ENCODE data around the gene HJV.
A peak's percentile ranks its signal among the peaks of the same experiment; 100 is the strongest.

Gene HJV

DNA sequence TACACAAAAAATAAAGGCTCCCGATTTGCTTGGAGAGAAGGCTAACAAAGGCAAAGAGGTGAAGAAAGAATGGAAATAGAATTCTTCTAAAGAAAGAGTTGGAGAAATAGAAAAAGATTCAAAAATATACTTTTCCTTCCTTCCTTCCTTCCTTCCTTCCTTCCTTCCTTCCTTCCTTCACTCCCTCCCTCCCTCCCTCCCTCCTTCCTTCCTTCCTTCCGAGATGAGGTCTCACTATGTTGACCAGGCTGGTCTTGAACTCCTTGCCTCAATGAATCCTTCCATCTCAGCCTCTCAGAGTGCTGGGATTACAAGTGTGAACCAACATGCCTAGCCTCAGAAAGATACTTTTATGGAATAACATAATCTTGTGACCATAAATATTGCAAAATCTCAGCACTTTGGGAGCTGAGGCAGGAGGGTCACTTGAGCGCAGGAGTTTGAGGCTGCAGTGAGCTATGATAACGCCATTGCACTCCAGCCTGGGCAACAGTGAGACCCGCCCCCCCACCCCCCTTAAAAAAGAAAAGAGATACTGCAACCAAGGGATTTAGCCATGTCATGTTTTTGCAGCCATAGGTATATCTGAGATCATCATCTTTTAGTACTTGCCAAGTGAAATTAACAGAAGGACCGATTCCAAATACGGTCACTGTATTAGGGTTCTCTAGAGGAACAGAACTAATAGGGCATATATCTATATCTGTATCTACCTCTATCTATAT, 1.0 kb upstream of the HJV start:
- DNase-seq (ENCODE audit: insufficient read length, low spot score), result no peak
- no peak for FAIRE-seq

DNA sequence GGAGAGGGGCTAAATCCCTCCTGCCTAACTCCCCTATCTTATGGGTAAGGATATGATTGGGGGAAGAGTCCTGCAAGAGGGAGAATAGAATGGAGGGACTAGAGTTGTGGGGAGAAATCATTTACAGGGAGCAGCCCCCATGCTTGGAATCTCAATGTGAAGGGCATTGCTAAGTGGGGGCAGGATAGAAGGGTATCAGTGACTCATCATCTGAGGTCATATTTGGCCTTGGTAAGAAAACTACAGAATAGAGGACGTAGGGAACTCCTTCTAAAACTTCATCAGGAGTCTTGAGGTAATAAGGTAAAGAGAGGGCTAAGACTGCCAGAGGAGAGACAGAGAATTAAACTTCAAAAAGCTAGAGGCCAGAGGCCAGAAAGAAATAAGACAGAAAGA, 487 bp downstream of the HJV start:
- FAIRE-seq, result no peak
- no peak for DNase-seq (ENCODE audit: insufficient read length, low spot score)

DNA sequence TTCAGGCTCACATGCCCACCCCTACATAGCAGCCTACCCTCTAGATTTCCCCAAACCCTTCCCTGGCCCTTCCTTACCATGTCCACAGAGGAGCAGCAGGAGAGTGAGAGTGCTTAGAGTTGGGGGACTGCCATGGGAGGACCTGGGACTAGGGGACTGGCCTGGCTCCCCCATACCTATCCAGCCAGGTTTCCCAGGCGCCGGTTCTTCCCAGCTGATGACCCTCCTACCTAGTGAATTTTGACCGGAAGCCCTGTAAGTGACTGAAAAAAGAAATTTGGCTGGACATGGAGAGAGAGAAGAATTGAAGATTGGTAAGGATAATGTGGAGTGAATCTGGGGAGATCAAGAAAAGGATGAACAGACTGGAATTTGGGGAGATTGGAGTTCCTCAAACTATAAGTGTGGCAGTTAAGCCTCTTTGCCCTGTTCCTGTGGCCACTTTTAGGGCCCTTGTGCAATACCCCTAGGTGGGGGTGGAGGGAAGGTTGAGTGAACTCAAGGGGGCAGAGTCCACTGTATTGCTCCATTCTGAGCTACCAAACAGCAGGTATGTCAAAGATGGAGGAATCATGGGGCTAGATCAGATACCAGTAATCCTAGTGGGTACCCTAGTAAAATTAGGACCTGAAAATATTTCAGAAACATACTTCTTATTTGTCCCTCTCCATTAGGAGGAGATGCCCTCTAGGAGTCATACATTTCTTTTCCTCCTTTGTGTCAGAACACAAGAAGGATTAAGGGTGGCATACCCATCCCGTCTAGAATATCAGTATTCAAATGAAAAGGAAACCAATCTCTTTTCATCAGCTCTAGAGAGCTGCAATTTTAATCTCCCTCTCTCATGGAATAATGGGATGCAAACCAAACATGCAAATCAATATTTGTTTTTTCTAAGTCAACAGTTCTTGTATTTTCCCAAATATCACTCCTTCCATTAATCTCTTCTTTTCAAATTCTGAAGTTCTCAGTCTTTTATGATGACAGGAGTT, 1.2 kb downstream of the HJV start:
- no peak for FAIRE-seq
- DNase-seq (ENCODE audit: insufficient read length, low spot score), result no peak

DNA sequence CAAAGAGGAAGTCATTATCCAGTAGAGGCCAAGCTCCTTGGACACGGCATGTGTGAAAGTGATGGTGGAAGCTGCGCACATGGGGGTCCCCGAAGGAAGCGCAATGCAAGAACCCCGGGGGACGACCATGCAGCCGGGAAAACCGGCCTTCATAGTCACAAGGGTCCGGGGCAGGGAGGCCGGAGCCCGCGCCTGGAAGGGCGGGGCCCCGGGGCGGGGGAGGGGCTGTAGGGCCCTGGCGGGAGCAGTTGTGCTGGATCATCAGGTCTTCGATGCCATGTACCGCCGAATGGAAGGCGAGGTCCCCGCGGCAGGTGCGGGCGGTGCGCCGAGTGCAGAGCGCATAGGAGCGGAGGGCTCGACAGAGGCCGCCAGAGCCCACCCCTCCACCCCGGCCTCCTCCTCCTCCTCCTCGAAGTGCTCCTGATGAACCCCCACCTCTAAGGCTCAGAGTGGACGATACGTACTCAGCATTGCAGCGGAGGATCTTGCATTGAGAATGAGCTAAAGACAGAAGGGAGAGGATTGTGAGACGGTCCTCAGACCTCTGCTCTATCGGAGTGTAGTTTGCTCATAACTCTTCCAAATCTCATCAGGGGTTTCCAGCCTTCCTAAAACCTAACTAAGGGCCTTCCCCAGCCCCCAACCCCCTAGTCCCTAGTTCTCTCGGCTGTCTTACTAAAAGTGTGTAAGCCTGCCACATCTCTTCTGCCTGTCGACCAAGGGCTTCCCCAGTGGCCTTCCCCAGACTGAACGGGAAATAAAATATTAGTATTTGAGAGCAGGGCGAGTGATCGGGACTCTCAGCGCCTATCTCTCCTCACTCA, 2.1 kb downstream of the HJV start:
- FAIRE-seq, result no peak

DNA sequence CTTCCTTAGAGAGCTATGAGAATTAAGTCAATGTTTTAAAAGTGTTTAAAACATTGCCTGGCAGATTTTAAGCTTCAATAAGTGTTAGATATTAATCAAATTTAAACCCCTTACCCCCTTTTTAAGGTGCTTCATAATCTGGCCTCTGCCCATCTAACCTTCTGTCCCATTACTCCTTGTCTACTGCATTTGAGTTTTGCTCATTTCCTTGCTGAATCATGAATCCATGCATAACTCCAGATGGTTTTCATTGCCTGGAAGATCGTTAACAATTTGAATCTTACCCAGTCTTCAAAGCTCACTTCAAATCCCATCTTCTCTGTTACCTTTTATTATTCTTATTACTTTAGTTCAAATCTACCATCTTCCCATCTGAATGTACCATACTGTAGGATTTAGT, 4.6 kb downstream of the HJV start:
- no peak for DNase-seq (ENCODE audit: insufficient read length, low spot score)
- FAIRE-seq, result no peak

More for the DNA sequence above, 2.1 kb downstream of the HJV start:
- no peak for DNase-seq (ENCODE audit: insufficient read length, low spot score)

DNA sequence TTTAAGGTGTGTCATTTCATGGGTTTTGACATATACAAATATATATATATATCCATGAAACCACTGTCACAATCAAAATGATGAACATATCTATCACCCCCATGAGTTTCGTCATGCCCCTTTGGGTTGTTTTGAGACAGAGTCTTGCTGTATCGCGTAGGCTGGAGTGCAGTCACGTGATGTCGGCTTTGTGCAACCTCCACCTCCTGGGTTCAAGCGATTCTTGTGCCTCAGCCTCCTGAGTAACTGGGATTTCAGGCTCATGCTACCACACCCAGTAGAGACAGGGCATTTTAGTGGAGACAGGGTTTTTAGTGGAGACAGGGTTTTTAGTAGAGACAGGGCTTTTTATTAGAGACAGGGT, 8.0 kb downstream of the HJV start:
- no peak for DNase-seq (ENCODE audit: insufficient read length, low spot score)

DNA sequence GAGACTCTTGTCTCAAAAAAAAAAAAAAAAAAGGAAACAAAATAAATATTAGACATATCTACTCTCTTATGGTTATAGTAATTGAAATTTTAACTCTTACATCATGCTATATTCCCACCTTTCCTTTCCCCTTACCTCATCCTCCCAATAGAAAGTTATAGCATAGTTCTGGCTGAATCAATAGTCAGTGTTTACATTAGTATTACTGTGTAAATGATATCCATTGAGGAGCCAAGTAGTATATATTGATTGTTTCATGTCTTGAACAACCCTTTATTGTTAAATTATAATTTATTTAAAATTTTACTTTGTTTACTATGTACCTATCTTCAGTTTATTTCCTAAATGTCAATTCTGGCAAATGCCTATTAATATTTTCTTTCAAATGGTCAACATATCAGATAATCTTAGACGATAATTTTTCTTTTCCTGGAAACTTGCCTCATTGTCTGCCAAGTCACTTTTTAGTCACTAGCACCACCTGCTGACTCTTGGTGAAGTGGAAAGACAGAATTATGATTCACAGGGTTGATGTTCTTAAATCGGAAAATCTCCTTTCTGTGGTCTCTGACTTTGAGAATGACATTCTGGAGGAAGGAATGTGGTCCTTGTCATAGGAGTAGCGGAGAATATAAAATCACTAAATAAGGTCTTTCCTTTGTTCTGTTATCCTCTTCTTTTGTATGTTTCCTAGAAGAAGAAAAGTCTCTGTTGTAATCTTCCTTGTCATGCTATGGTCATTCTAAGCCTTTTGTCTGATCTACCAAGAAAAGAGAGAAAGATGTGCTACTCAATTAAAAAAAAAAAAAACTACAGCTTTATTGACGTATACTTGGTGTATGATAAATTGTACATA, 8.6 kb downstream of the HJV start:
- peak; percentile 65 for DNase-seq (ENCODE audit: insufficient read length, low spot score)
- FAIRE-seq, result no peak

More for the DNA sequence above, 8.0 kb downstream of the HJV start:
- no peak for FAIRE-seq

DNA sequence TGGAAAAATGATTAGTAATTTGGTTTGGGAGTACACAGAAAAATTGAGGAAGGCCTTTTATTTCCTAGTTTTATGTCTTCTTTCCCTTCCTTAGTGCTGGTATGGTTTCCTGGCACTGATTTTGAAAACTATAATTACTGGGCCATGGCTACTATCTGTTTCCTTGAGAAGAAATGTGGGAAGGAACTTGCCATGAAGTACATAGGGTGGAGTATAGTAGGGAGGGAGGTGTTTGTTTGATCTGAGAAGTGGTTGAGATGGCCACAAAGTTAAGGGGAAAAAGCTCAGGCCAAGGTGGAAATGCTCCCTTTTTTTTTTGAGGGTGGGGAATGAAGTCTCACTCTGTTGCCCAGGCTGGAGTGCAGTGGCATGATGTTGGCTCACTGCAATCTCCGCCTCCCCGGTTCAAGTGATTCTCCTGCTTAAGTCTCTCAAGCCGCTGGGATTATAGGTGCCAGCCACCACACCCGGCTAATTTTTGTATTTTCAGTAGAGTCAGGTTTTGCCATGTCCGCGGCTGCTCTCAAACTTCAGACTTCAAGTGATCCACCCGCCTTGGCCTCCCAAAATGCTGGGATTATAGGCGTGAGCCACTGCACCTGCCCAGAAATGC, 11.3 kb downstream of the HJV start:
- FAIRE-seq, result no peak
- no peak for DNase-seq (ENCODE audit: insufficient read length, low spot score)

DNA sequence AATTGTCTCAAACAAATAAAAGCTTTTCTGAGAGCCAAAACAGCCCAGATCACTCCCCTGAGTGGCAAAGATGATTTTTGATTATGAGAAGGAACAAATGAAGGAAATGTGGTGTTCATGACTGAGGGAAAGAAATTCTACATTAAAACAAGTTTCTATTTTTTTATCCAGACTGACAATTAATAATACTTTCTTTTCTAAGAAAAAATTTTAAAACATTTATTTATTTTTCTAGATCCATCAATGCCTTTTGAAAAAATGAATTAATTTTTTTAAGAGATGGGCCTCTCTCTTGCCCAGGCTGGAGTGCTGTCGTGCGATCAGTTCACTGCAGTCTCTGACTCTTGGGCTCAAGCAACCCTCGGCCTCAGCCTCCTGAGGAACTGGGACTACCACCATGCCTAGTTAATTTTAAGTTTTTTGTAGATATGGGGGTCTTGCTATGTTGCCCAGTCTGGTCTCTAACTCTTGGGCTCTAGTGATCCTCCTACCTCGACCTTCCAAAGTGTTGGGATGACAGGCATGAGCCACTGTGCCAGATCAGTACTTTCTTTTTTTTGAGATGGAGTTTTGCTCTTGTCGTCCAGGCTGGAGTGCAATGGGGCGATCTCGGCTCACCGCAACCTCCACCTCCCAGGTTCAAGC, 13.9 kb downstream of the HJV start:
- no peak for FAIRE-seq

DNA sequence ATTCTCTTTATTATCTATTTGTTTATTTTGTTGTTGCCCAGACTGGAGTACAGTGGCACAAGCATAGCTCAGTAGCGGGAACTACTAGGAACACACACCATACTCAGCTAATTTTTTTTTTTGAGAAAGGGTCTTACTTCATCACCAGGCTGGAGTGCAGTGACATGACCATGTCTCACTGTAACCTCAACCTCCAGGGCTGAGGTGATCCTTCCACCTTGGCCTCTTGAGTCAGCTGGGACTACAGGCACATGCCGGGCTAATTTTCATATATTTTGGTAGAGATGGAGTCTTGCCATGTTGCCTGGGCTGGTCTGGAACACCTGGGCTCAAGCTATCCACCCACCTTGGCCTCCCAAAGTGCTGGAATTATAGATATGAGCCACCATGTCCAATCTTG, 19.8 kb downstream of the HJV start:
- DNase-seq (ENCODE audit: insufficient read length, low spot score) (no peak), FAIRE-seq (no peak)

More for the DNA sequence above, 13.9 kb downstream of the HJV start:
- DNase-seq (ENCODE audit: insufficient read length, low spot score), result no peak

DNA sequence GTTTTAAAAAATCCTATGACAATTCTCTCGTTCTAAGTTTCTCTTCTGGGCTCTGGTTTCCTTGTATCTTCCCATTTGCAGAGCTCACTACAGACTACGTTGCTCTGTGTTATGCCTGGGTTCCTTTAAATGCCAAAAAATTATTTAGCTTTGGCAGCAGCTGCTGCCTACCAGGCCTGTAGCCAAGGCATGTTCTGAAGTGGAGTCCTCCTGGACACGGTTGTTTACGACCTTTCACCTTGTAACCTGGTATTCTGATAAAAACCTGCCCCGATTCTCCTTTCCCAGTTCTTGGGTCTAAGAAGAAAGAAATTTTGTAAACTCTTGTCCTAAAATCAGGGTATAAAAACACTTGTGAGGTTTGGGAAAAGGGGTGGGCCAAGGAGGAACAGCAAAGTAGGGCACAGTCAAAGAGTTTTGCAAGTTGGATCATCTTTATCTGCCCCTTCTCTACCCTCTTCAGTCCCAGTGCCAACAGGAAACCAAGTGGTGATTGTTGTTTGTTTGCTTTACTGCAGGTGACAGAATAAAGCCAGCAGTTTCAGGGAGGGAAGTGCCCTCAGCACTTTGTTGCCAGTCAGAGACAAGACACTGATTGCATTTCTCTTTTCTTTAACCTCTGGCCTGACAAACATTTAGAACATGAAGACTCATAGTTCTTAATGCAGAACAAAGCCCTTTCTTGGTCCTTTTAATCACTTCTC, 22.1 kb downstream of the HJV start:
- FAIRE-seq (no peak), DNase-seq (ENCODE audit: insufficient read length, low spot score) (no peak)

DNA sequence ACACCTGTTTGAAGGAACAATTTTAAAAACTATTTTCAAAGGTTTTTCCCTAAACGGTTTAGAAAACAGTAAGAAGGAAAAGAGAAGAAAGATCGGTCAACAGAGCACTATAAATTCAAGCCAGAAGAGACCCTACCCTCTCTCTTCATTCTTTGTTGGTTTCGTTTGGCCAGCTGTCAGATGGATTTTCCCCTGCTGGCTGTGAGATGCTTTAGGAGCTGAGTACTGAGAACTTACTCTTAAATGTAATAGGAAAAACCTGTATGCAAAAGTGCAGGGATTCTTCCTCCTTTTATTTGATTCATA, 23.9 kb downstream of the HJV start:
- no peak for DNase-seq (ENCODE audit: insufficient read length, low spot score)

DNA sequence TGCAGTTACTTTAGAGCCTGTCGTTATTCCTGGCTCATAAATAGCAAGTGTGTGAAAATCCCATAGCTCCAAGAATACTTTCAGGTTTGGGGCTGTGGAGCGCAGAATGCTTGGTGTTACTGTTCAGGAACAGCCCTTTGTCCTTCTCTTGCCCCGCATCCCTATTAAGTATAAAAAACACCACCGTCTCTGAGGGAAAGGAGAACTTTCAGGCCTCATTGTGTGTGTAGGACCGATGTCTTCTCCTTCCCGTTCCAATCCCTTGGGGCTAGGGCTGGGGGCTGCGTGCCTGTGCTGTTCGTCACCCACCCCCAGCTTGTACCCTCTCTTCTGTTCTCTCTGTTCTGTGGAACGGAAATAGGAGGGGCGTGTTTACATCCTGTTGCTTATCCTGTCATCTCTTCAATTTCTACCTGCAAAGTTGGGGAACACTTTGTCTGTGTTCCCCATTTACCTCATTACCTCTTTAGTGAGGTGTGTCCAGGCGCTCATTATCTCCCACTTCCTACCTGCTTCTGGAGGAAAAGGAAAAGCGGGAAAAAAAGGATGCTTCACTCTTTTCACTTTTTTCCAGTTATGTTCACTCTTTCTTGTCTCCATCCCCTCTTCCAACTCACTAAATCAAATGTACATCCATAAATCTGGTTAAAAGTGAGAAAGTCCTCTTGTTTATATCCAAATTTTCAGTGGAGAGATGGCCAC, 24.4 kb downstream of the HJV start:
- FAIRE-seq (no peak), DNase-seq (ENCODE audit: insufficient read length, low spot score) (no peak)

More for the DNA sequence above, 23.9 kb downstream of the HJV start:
- FAIRE-seq, result no peak

DNA sequence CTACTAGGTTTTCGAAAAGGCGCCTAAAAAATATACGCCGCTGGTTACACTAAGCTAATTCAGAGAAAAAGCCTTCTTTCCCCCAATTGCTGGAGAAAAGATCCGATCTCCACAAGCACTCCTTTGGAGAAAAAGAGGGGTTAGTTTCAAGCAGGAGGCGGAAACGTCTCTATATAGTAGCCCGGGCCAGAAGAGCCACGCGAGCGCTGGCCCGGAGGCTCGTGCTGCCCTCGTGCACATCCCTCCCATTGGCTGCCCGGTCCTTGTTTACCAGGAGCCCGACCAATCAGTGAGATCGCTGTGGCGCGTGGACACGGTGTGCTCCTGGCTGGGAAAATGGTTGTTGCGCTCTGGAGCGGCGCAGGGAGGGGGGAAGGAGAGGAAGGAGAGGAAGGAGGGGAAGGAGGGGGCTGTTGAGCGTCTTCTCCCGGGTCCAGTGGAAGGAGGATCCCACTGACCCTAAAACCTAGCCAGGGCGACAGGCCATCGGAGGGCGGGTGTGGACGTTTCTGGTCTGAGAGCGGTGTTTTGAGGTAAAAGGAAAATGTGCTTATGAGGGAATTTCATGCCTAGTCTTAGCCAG, 25.0 kb downstream of the HJV start, which contains the start of gene TXNIP:
TSS of gene TXNIP (minus strand) at position 147 of the 583 bp plus-strand sequence. CDS start 313 bp downstream, outside the sequence.
- peak; percentile 48 for FAIRE-seq
- peak; percentile 99 for DNase-seq (ENCODE audit: insufficient read length, low spot score)

DNA sequence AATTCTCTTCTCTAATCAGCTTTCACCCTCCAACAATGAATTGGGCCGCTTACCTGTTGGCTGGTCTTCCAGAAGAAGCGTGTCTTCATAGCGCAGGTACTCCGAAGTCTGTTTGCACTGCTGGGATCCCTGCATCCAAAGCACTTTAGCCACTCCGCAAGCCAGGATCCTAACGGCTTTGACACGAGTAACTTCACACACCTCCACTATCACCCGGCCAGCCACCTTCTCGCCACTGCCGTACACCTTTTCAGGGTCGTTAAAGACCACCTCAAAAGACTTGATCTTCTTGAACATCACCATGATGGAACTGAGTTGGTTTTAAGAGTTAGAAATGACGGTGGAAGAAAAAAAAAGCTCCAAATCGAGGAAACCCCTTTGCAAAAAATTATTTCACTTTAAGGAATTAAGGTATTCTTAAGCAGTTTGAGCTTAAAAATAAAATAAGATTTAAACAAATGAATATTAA, 25.5 kb downstream of the HJV start:
- DNase-seq (ENCODE audit: insufficient read length, low spot score) (no peak), FAIRE-seq (no peak)

DNA sequence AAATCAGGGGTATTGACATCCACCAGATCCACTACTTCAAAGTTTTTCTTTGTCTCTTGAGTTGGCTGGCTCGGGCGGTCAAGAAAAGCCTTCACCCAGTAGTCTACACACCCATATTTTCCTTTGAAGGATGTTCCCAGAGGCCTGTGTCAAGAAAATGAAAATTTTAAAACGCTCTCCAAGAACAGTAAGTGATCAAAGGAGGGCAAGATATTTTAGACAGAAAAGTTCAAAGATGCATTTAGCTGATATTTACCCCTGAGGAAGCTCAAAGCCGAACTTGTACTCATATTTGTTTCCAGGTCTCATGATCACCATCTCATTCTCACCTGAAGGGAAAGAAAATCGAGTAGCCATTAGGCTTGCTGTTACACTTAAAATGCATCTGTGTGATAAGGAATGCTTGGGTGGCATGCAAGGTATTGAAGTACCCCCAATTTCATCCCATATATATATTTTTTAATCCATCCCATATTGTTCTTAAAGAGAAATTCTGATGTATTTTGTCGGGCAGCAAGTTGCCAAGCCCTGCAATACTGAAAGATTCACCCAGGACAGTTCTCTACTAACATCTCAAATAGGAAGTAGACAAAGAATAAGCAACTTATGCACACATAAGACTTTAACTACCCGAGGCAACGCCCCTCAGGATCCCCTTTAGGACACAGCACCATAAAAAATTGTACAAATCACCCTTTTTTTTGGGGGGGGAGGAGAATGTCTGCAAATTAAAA, 26.2 kb downstream of the HJV start:
- no peak for FAIRE-seq
- DNase-seq (ENCODE audit: insufficient read length, low spot score), result no peak
